Non-pigmented ciliary epithelial cell (primary cell): ENCODE results near the gene OR10V1.

Experiments
- DNase-seq: peaks from one replicate; pipeline ENCODE4 v3.0.0-alpha.2; 2010; ENCODE audit warnings: low read depth

OR10V1 gene

GRCh38 chr11:59713745-59714144 is at the start of gene OR10V1:
Gene OR10V1, minus strand, starts transcription at chr11:59713845. Its CDS starts 0 bp downstream, at chr11:59713845.
- DNase-seq: no peak

- DNase-seq: no peak
These were observed 48.3 kb upstream of the OR10V1 start for GRCh38 chr11:59761993-59762392.

- DNase-seq: no peak
These were observed 47.1 kb upstream of the OR10V1 start for GRCh38 chr11:59760771-59761170.

- no peak for DNase-seq
These were observed 46.3 kb upstream of the OR10V1 start for GRCh38 chr11:59759900-59760299.

GRCh38 chr11:59758401-59759037 is 44.9 kb upstream of the OR10V1 start:
- no peak for DNase-seq

- DNase-seq: no peak
These were observed 43.2 kb upstream of the OR10V1 start for GRCh38 chr11:59756845-59757244.

- DNase-seq: no peak
These were observed 42.9 kb upstream of the OR10V1 start for GRCh38 chr11:59756558-59756840.

- DNase-seq: no peak
These were observed 42.3 kb upstream of the OR10V1 start for GRCh38 chr11:59755701-59756557.

- DNase-seq: no peak
These were observed 41.4 kb upstream of the OR10V1 start, which contains the start of gene STX3 for GRCh38 chr11:59754859-59755700. Gene STX3, plus strand, starts transcription at chr11:59755376. Its CDS starts 230 bp downstream, at chr11:59755606.

- DNase-seq: no peak
These were observed 40.8 kb upstream of the OR10V1 start for GRCh38 chr11:59754494-59754858.

- no peak for DNase-seq
These were observed 40.2 kb upstream of the OR10V1 start for GRCh38 chr11:59753650-59754493.

GRCh38 chr11:59746111-59746510 is 32.5 kb upstream of the OR10V1 start:
- DNase-seq: no peak

- no peak for DNase-seq
These were observed 17.4 kb upstream of the OR10V1 start for GRCh38 chr11:59730896-59731565.

GRCh38 chr11:59729834-59730233 is 16.2 kb upstream of the OR10V1 start:
- DNase-seq: no peak

- DNase-seq: no peak
These were observed 15.3 kb upstream of the OR10V1 start for GRCh38 chr11:59728913-59729312.

GRCh38 chr11:59728154-59728553 is 14.5 kb upstream of the OR10V1 start:
- no peak for DNase-seq

GRCh38 chr11:59727426-59727825 is 13.8 kb upstream of the OR10V1 start:
- DNase-seq: no peak

- no peak for DNase-seq
These were observed 10.4 kb upstream of the OR10V1 start for GRCh38 chr11:59724066-59724465.

- DNase-seq: no peak
These were observed 5.9 kb upstream of the OR10V1 start for GRCh38 chr11:59719556-59719955.

- no peak for DNase-seq
These were observed 2.4 kb upstream of the OR10V1 start for GRCh38 chr11:59716051-59716450.

- DNase-seq: no peak
These were observed 3.4 kb downstream of the OR10V1 start for GRCh38 chr11:59710136-59710847.
